GM12874 (cell line): Measurements from ENCODE around the gene ACTR1A.

Experiments
- CTCF ChIP-seq: IDR thresholded peaks from 2 replicates; pipeline ENCODE4 v1.5.1; 2011; ENCODE audit warnings: low read depth, mild to moderate bottlenecking, control low read depth, low read length, moderate library complexity; ENCODE audit not compliant: insufficient read depth

ACTR1A gene

GRCh38 chr10:102502337-102503151, at the start of gene ACTR1A:
Gene ACTR1A (minus strand): TSS chr10:102502712. CDS start chr10:102502647, 65 bp downstream.
- TF ChIP-seq CTCF: no peak

GRCh38 chr10:102550636-102551210, 48.2 kb upstream of the ACTR1A start:
- no peak for TF ChIP-seq CTCF

GRCh38 chr10:102549549-102549948, 47.0 kb upstream of the ACTR1A start:
- TF ChIP-seq CTCF: no peak

GRCh38 chr10:102546606-102547320, 44.3 kb upstream of the ACTR1A start:
- no peak for TF ChIP-seq CTCF

GRCh38 chr10:102545997-102546396, 43.5 kb upstream of the ACTR1A start:
- no peak for TF ChIP-seq CTCF

GRCh38 chr10:102545265-102545871, 42.9 kb upstream of the ACTR1A start:
- no peak for TF ChIP-seq CTCF
